ENCODE measurements around the gene SORD. TPM values are rescaled to one million over a fixed set of nuclear protein-coding genes. Genes with fewer than 3 reads are reported as not detected.

The SORD gene
- total RNA-seq, 2 donors from 2014 or later, result 3.8 to 12.7 TPM

Other genes with a start within 250 kb of the SORD start
- not detected for gene TERB2, start 66.5 kb upstream of the SORD start, total RNA-seq
- gene DUOX2, start 91.0 kb downstream of the SORD start, total RNA-seq, result 1 to 10 TPM in 1 of 2 donors, under 1 TPM in 1; 0.19 to 7.1 TPM
- 1 to 10 TPM in 1 of 2 donors, not detected in 1; 1.6 TPM for gene DUOXA2, start 91.1 kb downstream of the SORD start, total RNA-seq
- gene DUOXA1, start 106.7 kb downstream of the SORD start, total RNA-seq, result not detected
- gene DUOX1, start 106.8 kb downstream of the SORD start, total RNA-seq, result under 1 TPM in 1 of 2 donors, not detected in 1; 0.08 TPM
- gene SHF, start 164.8 kb downstream of the SORD start, total RNA-seq, result 1 to 10 TPM in 1 of 2 donors, under 1 TPM in 1; 0.81 to 1.4 TPM
- not detected for gene SLC28A2, start 229.0 kb downstream of the SORD start, total RNA-seq